Fibroblast of lung (primary cell): ENCODE measurements around the gene PIK3CA. TPM values are rescaled to one million over a fixed set of nuclear protein-coding genes. Genes with fewer than 3 reads are reported as not detected.
A peak's percentile ranks its signal among the peaks of the same experiment; 100 is the strongest.

ENCODE experiments used
- DNase-seq, 2 donors: peaks; one replicate each; pipeline versions ENCODE4 v3.0.0 to v3.0.0-alpha.2; 2010; ENCODE audit warnings: low read depth in 2 of 2
- H2AFZ ChIP-seq: 2 replicates; pipeline ENCODE4 v1.5.1; 2012; ENCODE audit warnings: low read length, control low read depth, inconsistent platforms
- H3K27ac ChIP-seq: 2 replicates; pipeline ENCODE4 v1.5.1; 2011; ENCODE audit warnings: low read length, control low read depth; ENCODE audit not compliant: insufficient read depth
- H3K27me3 ChIP-seq: 2 replicates; pipeline ENCODE4 v1.5.1; 2011; ENCODE audit warnings: mild to moderate bottlenecking, low read length; ENCODE audit not compliant: control insufficient read depth, insufficient read depth
- H3K36me3 ChIP-seq: 2 replicates; pipeline ENCODE4 v1.5.1; 2011; ENCODE audit warnings: low read length; ENCODE audit not compliant: control insufficient read depth, insufficient read depth
- H3K4me1 ChIP-seq: 2 replicates; pipeline ENCODE4 v1.5.1; 2011; ENCODE audit warnings: low read length; ENCODE audit not compliant: control insufficient read depth, insufficient read depth; ENCODE audit errors: extremely low read depth
- H3K4me2 ChIP-seq: 2 replicates; pipeline ENCODE4 v1.5.1; 2011; ENCODE audit warnings: low read length, control low read depth; ENCODE audit not compliant: insufficient read depth; ENCODE audit errors: extremely low read depth
- H3K4me3 ChIP-seq, 4 experiments: fragments of 200-600 bp in 1 of 4; sonication (generic) in 1 of 4; replicated peaks in 1 of 4; 2 replicates each; pipeline ENCODE4 v1.5.1; 2011 to 2016; ENCODE audit warnings: low read length in 4 of 4, low read depth in 3 of 4, mild to moderate bottlenecking in 3 of 4, control low read depth in 2 of 4, inconsistent platforms in 1 of 4, mixed read lengths in 1 of 4; ENCODE audit not compliant: insufficient read depth in 1 of 4; ENCODE audit errors: control extremely low read depth in 1 of 4
- H3K79me2 ChIP-seq: 2 replicates; pipeline ENCODE4 v1.5.1; 2012; ENCODE audit warnings: mild to moderate bottlenecking, low read length, inconsistent platforms; ENCODE audit not compliant: control insufficient read depth, insufficient read depth
- H3K9ac ChIP-seq: 2 replicates; pipeline ENCODE4 v1.5.1; 2011; ENCODE audit warnings: mild to moderate bottlenecking, low read length, control low read depth; ENCODE audit not compliant: insufficient read depth
- H3K9me3 ChIP-seq: 2 replicates; pipeline ENCODE4 v1.5.1; 2012; ENCODE audit warnings: low read depth, low read length; ENCODE audit not compliant: control insufficient read depth, insufficient read depth
- H4K20me1 ChIP-seq: 2 replicates; pipeline ENCODE4 v1.5.1; 2011; ENCODE audit warnings: low read length; ENCODE audit not compliant: control insufficient read depth, insufficient read depth; ENCODE audit errors: extremely low read depth
- CTCF ChIP-seq, 2 donors: IDR thresholded peaks in 1 of 2; conservative IDR thresholded peaks in 1 of 2; 1 replicate in 1 of 2; 2 replicates in 1 of 2; pipeline ENCODE4 v1.5.1; 2011 to 2012; ENCODE audit warnings: low read length in 2 of 2, control low read depth in 1 of 2, inconsistent platforms in 1 of 2, low read depth in 1 of 2, mild to moderate bottlenecking in 1 of 2
- EZH2 ChIP-seq: IDR thresholded peaks from 2 replicates; pipeline ENCODE4 v1.5.1; 2012; ENCODE audit warnings: low read length, control low read depth, mild to moderate bottlenecking; ENCODE audit errors: missing control alignments
- polyA plus RNA-seq, 2 donors: library from polyadenylated mRNA; depleted of rRNA in 1 of 2; stranded (reverse) in 1 of 2; unstranded in 1 of 2; fragments of >200 nt; gene quantifications; 2 replicates each; pipeline ENCODE4 v1.2.1, GENCODE V29; 2011 to 2012; ENCODE audit warnings: missing spikeins in 1 of 2
- total RNA-seq: library from RNA; depleted of rRNA; stranded (reverse); fragments of >200 nt; gene quantifications from 2 replicates; pipeline ENCODE4 v1.2.1, GENCODE V29; 2014

The PIK3CA gene
- total and polyA plus RNA-seq, 2 donors (not counting 1 experiment from before 2014, with no cell fraction given): 20.8 to 28.9 TPM

DNA sequence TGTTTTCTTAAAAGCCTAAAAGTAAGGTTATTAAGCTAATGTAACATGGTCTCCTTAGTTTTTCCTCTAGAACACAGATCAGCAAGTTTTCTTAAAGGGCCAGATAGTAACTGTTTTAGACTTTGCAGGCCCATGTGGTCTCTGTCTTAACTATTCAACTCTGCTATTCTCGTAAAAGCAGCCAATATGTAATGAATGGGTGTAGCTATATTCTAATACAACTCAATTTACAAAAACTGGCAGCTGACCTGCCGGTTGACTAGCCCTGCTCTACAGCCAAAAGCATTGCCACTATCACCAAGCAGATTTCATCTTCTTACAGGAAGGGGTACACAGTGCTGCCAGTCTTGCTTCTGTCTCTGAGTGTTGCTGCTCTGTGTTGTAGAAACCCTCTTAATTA, 75.4 kb downstream of the PIK3CA start:
- Histone ChIP-seq H3K79me2 (no peaks in the 10 kb centered on the region), H3K36me3 (peaks cover 2% of the 10 kb centered on the region), H2AFZ (no peak overlapping the region), H3K27me3 (no peaks in the 10 kb centered on the region), H3K9ac (no peak overlapping the region), H3K9me3 (no peaks in the 10 kb centered on the region), H4K20me1 (no peaks in the 10 kb centered on the region), H3K4me3 (no peak overlapping the region), H3K4me2 (no peak overlapping the region), H3K4me1 (no peaks in the 10 kb centered on the region), H3K27ac (no peak overlapping the region)
- TF ChIP-seq EZH2 (no peak), CTCF (conservative IDR thresholded peaks at IDR 0.05 in 1 of 2, IDR thresholded peaks at IDR 0.05 in 1 of 2; ENCODE audit: low read depth in 1 of 2, low read length in 2 of 2) (no peak)
- DNase-seq: no peak

- Histone ChIP-seq H3K27me3 (no peaks in the 10 kb centered on the region), H3K36me3 (peaks cover 3% of the 10 kb centered on the region)
- no peak for DNase-seq
Observed at GRCh38 chr3:179224584-179224983, 76.4 kb downstream of the PIK3CA start.

DNA sequence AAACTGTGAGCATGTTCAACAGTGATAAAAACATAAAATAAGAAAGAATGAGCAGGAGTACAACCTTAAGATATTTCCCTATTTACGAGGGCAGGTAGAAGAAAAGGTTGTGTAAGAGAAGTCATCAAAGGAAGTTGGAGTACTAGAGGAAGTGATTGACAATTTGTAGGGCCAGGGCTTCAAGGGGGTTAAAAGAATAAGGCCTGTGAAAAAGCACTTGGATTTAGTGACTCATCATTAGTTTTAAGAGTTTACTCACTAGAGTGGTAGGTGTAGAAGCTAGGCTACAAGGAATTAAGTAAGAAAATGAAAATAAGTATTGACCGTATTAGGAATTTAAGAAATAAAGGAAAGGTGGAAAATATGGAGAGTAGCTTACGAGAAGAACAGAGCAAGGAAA, 79.2 kb downstream of the PIK3CA start:
- Histone ChIP-seq H3K9ac (no peak overlapping the region), H4K20me1 (no peaks in the 10 kb centered on the region), H3K36me3 (peaks cover 7% of the 10 kb centered on the region), H3K27ac (no peak overlapping the region), H3K4me3 (no peak overlapping the region), H3K9me3 (no peaks in the 10 kb centered on the region), H3K79me2 (no peaks in the 10 kb centered on the region), H3K27me3 (no peaks in the 10 kb centered on the region), H2AFZ (no peak overlapping the region), H3K4me1 (no peaks in the 10 kb centered on the region), H3K4me2 (no peak overlapping the region)
- peak in 1 of 2 donors; percentile 50 for DNase-seq
- TF ChIP-seq CTCF (conservative IDR thresholded peaks at IDR 0.05 in 1 of 2, IDR thresholded peaks at IDR 0.05 in 1 of 2; ENCODE audit: low read depth in 1 of 2, low read length in 2 of 2) (no peak), EZH2 (no peak)

More at GRCh38 chr3:179224584-179224983, 76.4 kb downstream of the PIK3CA start:
- H3K4me3 ChIP-seq: no peak overlapping the region
- no peak for TF ChIP-seq EZH2
- no peak for TF ChIP-seq CTCF (conservative IDR thresholded peaks at IDR 0.05 in 1 of 2, IDR thresholded peaks at IDR 0.05 in 1 of 2; ENCODE audit: low read depth in 1 of 2, low read length in 2 of 2)
- no peak overlapping the region for H3K27ac ChIP-seq
- no peak overlapping the region for H3K9ac ChIP-seq
- H4K20me1 ChIP-seq: no peaks in the 10 kb centered on the region
- no peaks in the 10 kb centered on the region for H3K4me1 ChIP-seq
- no peaks in the 10 kb centered on the region for H3K9me3 ChIP-seq
- no peaks in the 10 kb centered on the region for H3K79me2 ChIP-seq
- no peak overlapping the region for H3K4me2 ChIP-seq
- no peak overlapping the region for H2AFZ ChIP-seq
